Stomach (tissue), 19 donors: Measurements from ENCODE around the gene STRIP2. TPM values are rescaled to one million over a fixed set of nuclear protein-coding genes. Genes with fewer than 3 reads are reported as not detected.
A peak's percentile ranks its signal among the peaks of the same experiment; 100 is the strongest.

Source experiments
- DNase-seq, 2 donors: peaks; one replicate each; pipeline versions ENCODE4 v3.0.0 to v3.0.0-alpha.2; 2013 to 2019
- H3K27ac ChIP-seq, 5 donors: fragments of 200-600 bp in 4 of 5; sonication (generic) in 4 of 5; one replicate each; pipeline ENCODE4 v1.5.1; 2013 to 2019; ENCODE audit warnings: mild to moderate bottlenecking in 1 of 5, moderate library complexity in 1 of 5
- H3K27me3 ChIP-seq, 3 donors: fragments of 200-600 bp; sonication (generic); one replicate each; pipeline ENCODE4 v1.5.1; 2017 to 2019; ENCODE audit warnings: mixed run types in 1 of 3
- H3K36me3 ChIP-seq, 4 donors: fragments of 200-600 bp; sonication (generic); 1 replicate in 3 of 4; 2 replicates in 1 of 4; pipeline ENCODE4 v1.5.1; 2016 to 2019
- H3K4me1 ChIP-seq, 4 donors: fragments of 200-600 bp; sonication (generic); one replicate each; pipeline ENCODE4 v1.5.1; 2016 to 2019
- H3K4me3 ChIP-seq, 4 donors: fragments of 200-600 bp; sonication (generic) in 3 of 4; one replicate each; pipeline ENCODE4 v1.5.1; 2016 to 2019; ENCODE audit warnings: mild to moderate bottlenecking in 1 of 4
- H3K9me3 ChIP-seq, 4 donors: fragments of 200-600 bp; sonication (generic); one replicate each; pipeline ENCODE4 v1.5.1; 2016 to 2019
- CTCF ChIP-seq, 7 experiments: fragments of 450-650 bp in 4 of 7; fragments of 200-600 bp in 3 of 7; sonication (generic) in 3 of 7; IDR thresholded peaks; one replicate each; pipeline ENCODE4 v1.5.1; 2016 to 2019; ENCODE audit warnings: antibody characterized with exemption in 7 of 7, control low read depth in 2 of 7, mild to moderate bottlenecking in 1 of 7
- EP300 ChIP-seq: sonication (generic); formaldehyde crosslinking; IDR thresholded peaks from one replicate; pipeline ENCODE4 v1.6.1; 2017; ENCODE audit warnings: antibody characterized with exemption
- POLR2A ChIP-seq, 4 donors: fragments of 450-650 bp; IDR thresholded peaks; one replicate each; pipeline ENCODE4 v1.6.1; 2016; ENCODE audit warnings: antibody characterized with exemption in 4 of 4, control low read depth in 2 of 4, mild to moderate bottlenecking in 1 of 4, moderate library complexity in 1 of 4
- POLR2AphosphoS5 ChIP-seq, 3 donors: sonication (generic); formaldehyde crosslinking; IDR thresholded peaks; one replicate each; pipeline ENCODE4 v1.6.1; 2016; ENCODE audit warnings: antibody characterized with exemption in 3 of 3
- WGBS, 5 donors: extraction: QIAGEN DNeasy Blood & Tissue Kit in 3 of 5; methylation state at CpG; one replicate each; pipeline versions ENCODE4 v1.1.5 to v1.1.7; 2013 to 2018; 5-methylcytosine and 5-hydroxymethylcytosine counted together
- intact Hi-C: fragments of 100-400 bp; cut with DNase I; formaldehyde crosslinking; loops from one replicate; pipeline ENCODE4 v1.15.1; 2023; ENCODE audit warnings: low total_unique reads
- long read RNA-seq, 10 donors: transcript quantifications; one replicate each; lab custom pipeline, GENCODE V29; 2026
- polyA plus RNA-seq, 3 donors: library from polyadenylated mRNA; stranded (reverse); fragments of 200-250 nt; gene quantifications; one replicate each; pipeline ENCODE4 v1.2.3, GENCODE V29; 2013
- total RNA-seq, 5 donors: library from RNA; depleted of rRNA; stranded (reverse); fragments of >200 nt; gene quantifications; one replicate each; pipeline versions ENCODE4 v1.1.0 to v1.2.3, GENCODE V29; 2014 to 2016
- donor health status: healthy with polysubstance abuse.
- donor health status: Bipolar disorder and iron deficiency.
- donor health status: healthy.

STRIP2 gene
- 1 to 10 TPM in 2 of 5 donors, not detected in 3; 2.0 TPM for total RNA-seq
- polyA plus RNA-seq: under 1 TPM; 0.56 to 0.98 (median 0.76) TPM
- long read RNA-seq, donor 1: 0 reads
- long read RNA-seq, donor 2: 0 reads
- long read RNA-seq, donor 3: 0 reads
- long read RNA-seq, donor 4: 0 reads
- long read RNA-seq, donor 5: 0 reads
- long read RNA-seq, donor 6: 0 reads
- long read RNA-seq, donor 7: 0 reads
- long read RNA-seq, donor 8: 0 reads
- long read RNA-seq, donor 9: 0 reads
- long read RNA-seq, donor 10: 0 reads

GRCh38 chr7:129433847-129434674 lies at the start of gene STRIP2:
TSS of gene STRIP2 (plus strand) at chr7:129434432. CDS start at chr7:129434473, 41 bp downstream.
- Histone ChIP-seq H3K4me1 (peaks cover 5 to 19% (median 17%) of the 10 kb centered on the region in 4 donors), H3K27ac (peak within 1 kb of the TSS in 4 of 5 donors; percentile 24 to 75 (median 67)), H3K4me3 (peak within 1 kb of the TSS; percentile 68 to 81 (median 74)), H3K9me3 (no peaks in the 10 kb centered on the region), H3K36me3 (peaks cover 0 to 6% (median 3%) of the 10 kb centered on the region in 4 donors), H3K27me3 (peaks cover 0 to 32% (median 9%) of the 10 kb centered on the region in 3 donors)
- DNase-seq: peak; percentile 91 to 97
- no peak for TF ChIP-seq POLR2AphosphoS5 (IDR thresholded peaks at IDR 0.05)
- peak in 1 of 7 experiments; percentile 14 for TF ChIP-seq CTCF (IDR thresholded peaks at IDR 0.05)
- intact Hi-C loops: no loop called here
- 0 to 1% (median 0%) methylated on average over 15 to 75 of the region's 75 CpGs for WGBS, 5 donors

- H3K4me1 ChIP-seq: no peaks in the 10 kb centered on the region
- 85 to 93% (median 87%) methylated on average over 1 of the region's 1 CpG for WGBS, 5 donors
- no peak overlapping the region for H3K4me3 ChIP-seq
- no peak for DNase-seq
- H3K27me3 ChIP-seq: no peaks in the 10 kb centered on the region
- intact Hi-C loops: no loop called here
- H3K36me3 ChIP-seq: peaks cover 0 to 51% (median 42%) of the 10 kb centered on the region in 4 donors
- TF ChIP-seq POLR2AphosphoS5 (IDR thresholded peaks at IDR 0.05): no peak
- no peak for TF ChIP-seq POLR2A (IDR thresholded peaks at IDR 0.05)
- H3K9me3 ChIP-seq: no peaks in the 10 kb centered on the region
- H3K27ac ChIP-seq: no peak overlapping the region
Observed at GRCh38 chr7:129385116-129385515, 49.1 kb upstream of the STRIP2 start.

- peaks cover 0 to 51% (median 42%) of the 10 kb centered on the region in 4 donors for H3K36me3 ChIP-seq
- TF ChIP-seq POLR2A (IDR thresholded peaks at IDR 0.05) (no peak), POLR2AphosphoS5 (IDR thresholded peaks at IDR 0.05) (no peak), EP300 (no peak), CTCF (IDR thresholded peaks at IDR 0.05) (no peak)
- H3K4me3 ChIP-seq: no peak overlapping the region
- H3K4me1 ChIP-seq: no peaks in the 10 kb centered on the region
- no peak overlapping the region for H3K27ac ChIP-seq
- 89 to 97% (median 95%) methylated on average over 4 of the region's 4 CpGs for WGBS, 5 donors
- H3K9me3 ChIP-seq: no peaks in the 10 kb centered on the region
- H3K27me3 ChIP-seq: no peaks in the 10 kb centered on the region
- no peak for DNase-seq
- intact Hi-C loops: no loop called here
Observed at GRCh38 chr7:129385598-129385997, 48.6 kb upstream of the STRIP2 start.

- Histone ChIP-seq H3K4me3 (no peak overlapping the region), H3K9me3 (no peaks in the 10 kb centered on the region), H3K36me3 (peaks cover 0 to 49% (median 40%) of the 10 kb centered on the region in 4 donors), H3K4me1 (no peaks in the 10 kb centered on the region), H3K27me3 (no peaks in the 10 kb centered on the region), H3K27ac (no peak overlapping the region)
- TF ChIP-seq POLR2A (IDR thresholded peaks at IDR 0.05) (no peak), EP300 (no peak), CTCF (IDR thresholded peaks at IDR 0.05) (no peak), POLR2AphosphoS5 (IDR thresholded peaks at IDR 0.05) (no peak)
- intact Hi-C loops: no loop called here
- DNase-seq: no peak
Observed at GRCh38 chr7:129386506-129386905, 47.7 kb upstream of the STRIP2 start.
